Neural progenitor cell (in vitro differentiated cells): ENCODE data around the gene GBGT1. TPM values are rescaled to one million over a fixed set of nuclear protein-coding genes. Genes with fewer than 3 reads are reported as not detected.

Source experiments
- DNase-seq: peaks from one replicate; pipeline ENCODE4 v3.0.0-alpha.2; 2016; ENCODE audit warnings: low spot score
- H2AFZ ChIP-seq: fragments of 200-600 bp; sonication (generic); replicated peaks from 2 replicates; pipeline ENCODE4 v1.6.1; 2016; ENCODE audit warnings: antibody characterized with exemption
- H3F3A ChIP-seq: fragments of 200-600 bp; sonication (generic); 2 replicates; pipeline ENCODE4 v1.6.1; 2016; ENCODE audit warnings: antibody characterized with exemption, low read depth
- H3K27ac ChIP-seq: fragments of 200-600 bp; sonication (generic); 2 replicates; pipeline ENCODE4 v1.5.1; 2016; ENCODE audit warnings: mild to moderate bottlenecking
- H3K27me3 ChIP-seq: fragments of 200-600 bp; sonication (generic); 2 replicates; pipeline ENCODE4 v1.6.1; 2016; ENCODE audit warnings: mild to moderate bottlenecking, moderate library complexity
- H3K36me3 ChIP-seq: fragments of 200-600 bp; sonication (generic); 2 replicates; pipeline ENCODE4 v1.5.1; 2016
- H3K4me1 ChIP-seq: fragments of 200-600 bp; sonication (generic); 2 replicates; pipeline ENCODE4 v1.6.1; 2016; ENCODE audit warnings: mixed run types
- H3K4me2 ChIP-seq: fragments of 200-600 bp; sonication (generic); 2 replicates; pipeline ENCODE4 v1.6.1; 2016
- H3K4me3 ChIP-seq: fragments of 200-600 bp; sonication (generic); 2 replicates; pipeline ENCODE4 v1.5.1; 2016
- H3K79me2 ChIP-seq: fragments of 200-600 bp; sonication (generic); 2 replicates; pipeline ENCODE4 v1.6.1; 2016; ENCODE audit warnings: low read depth
- H3K9ac ChIP-seq: fragments of 200-600 bp; sonication (generic); 2 replicates; pipeline ENCODE4 v1.6.1; 2016
- H3K9me3 ChIP-seq: fragments of 200-600 bp; sonication (generic); 2 replicates; pipeline ENCODE4 v1.5.1; 2016; ENCODE audit warnings: low read depth
- H4K20me1 ChIP-seq: fragments of 200-600 bp; sonication (generic); 2 replicates; pipeline ENCODE4 v1.6.1; 2016; ENCODE audit warnings: low read depth
- H3K27ac Mint-ChIP-seq: 3 replicates; pipeline ENCODE4 v1.8.0; 2021; ENCODE audit warnings: mixed read lengths
- H3K27me3 Mint-ChIP-seq: 2 replicates; pipeline ENCODE4 v1.8.0; 2022; ENCODE audit warnings: low read depth, mild to moderate bottlenecking, inconsistent platforms, moderate library complexity, mixed read lengths; ENCODE audit not compliant: insufficient read depth
- H3K36me3 Mint-ChIP-seq: 3 replicates; pipeline ENCODE4 v1.8.0; 2021; ENCODE audit warnings: mixed read lengths
- H3K4me1 Mint-ChIP-seq: 3 replicates; pipeline ENCODE4 v1.8.0; 2021; ENCODE audit warnings: mixed read lengths
- H3K4me3 Mint-ChIP-seq: 3 replicates; pipeline ENCODE4 v1.8.0; 2021; ENCODE audit warnings: mild to moderate bottlenecking, moderate library complexity, mixed read lengths
- H3K9me3 Mint-ChIP-seq: 3 replicates; pipeline ENCODE4 v1.8.0; 2020; ENCODE audit warnings: mixed read lengths
- EZH2 ChIP-seq: fragments of 200-600 bp; sonication (generic); IDR thresholded peaks from 2 replicates; pipeline ENCODE4 v1.6.1; 2017; ENCODE audit warnings: antibody characterized with exemption, mild to moderate bottlenecking, moderate library complexity
- EZH2phosphoT487 ChIP-seq: fragments of 200-600 bp; sonication (generic); IDR thresholded peaks from 2 replicates; pipeline ENCODE4 v1.6.1; 2017; ENCODE audit warnings: antibody characterized with exemption
- total RNA-seq: library from RNA; depleted of rRNA; stranded (reverse); fragments of >200 nt; gene quantifications from 2 replicates; pipeline ENCODE4 v1.2.3, GENCODE V29; 2015; ENCODE audit warnings: low replicate concordance
- TF ChIP-seq, protein P1 (sequence below): fragments of 200-600 bp; sonication (generic); IDR thresholded peaks from 2 replicates; pipeline ENCODE4 v1.5.1; 2017; ENCODE audit warnings: antibody characterized with exemption, mild to moderate bottlenecking

The GBGT1 gene
- total RNA-seq, 1 donor from 2014 or later, result 2.0 TPM

DNA sequence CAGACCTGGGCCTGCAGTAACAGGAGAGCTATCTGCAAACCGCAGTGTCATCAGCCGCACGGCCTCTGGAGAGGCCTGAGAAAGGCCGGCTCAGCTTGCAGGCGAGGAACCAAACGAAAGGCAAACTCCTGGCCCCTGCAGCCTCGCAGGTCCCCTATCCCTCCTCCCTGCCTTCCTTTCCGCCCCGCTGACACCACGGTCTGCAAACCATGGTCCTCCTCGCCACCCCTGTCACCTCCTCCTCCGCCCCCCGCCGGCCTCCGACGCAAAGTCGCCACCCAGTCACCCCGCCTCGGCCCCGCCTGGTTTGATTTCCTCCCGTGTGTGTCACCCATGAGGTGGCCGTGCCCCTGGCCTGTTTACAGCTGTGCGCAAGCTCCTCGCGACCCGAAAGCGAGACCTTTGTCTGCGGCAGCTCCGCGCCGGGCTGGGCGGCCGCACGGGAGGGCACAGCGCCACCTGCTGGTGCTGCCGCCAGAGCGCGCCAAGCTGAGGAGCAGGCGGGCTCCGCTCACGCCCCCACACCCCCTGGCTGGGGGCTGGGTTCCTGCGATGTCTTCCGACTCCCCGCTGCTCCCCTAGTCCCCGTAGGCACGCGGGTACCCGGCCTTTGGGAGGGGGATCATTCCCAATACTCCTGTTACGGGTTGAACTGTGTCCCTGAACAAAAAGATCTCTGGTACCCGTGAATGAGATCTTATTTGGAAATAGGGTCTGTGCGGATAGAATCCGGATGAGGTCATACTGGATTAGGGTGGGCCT, 19.4 kb downstream of the GBGT1 start:
- no peaks in the 10 kb centered on the region for H3K36me3 ChIP-seq
- no peak overlapping the region for H3K27ac ChIP-seq
- H3K9me3 Mint-ChIP-seq, result no peaks in the 10 kb centered on the region
- no peaks in the 10 kb centered on the region for H3K9me3 ChIP-seq
- peaks cover 52% of the 10 kb centered on the region for H3K4me1 Mint-ChIP-seq
- peaks cover 10% of the 10 kb centered on the region for H3F3A ChIP-seq
- H2AFZ ChIP-seq, result peak overlapping the region; percentile 64
- no peaks in the 10 kb centered on the region for H3K27me3 ChIP-seq
- TF ChIP-seq, protein P1, sequence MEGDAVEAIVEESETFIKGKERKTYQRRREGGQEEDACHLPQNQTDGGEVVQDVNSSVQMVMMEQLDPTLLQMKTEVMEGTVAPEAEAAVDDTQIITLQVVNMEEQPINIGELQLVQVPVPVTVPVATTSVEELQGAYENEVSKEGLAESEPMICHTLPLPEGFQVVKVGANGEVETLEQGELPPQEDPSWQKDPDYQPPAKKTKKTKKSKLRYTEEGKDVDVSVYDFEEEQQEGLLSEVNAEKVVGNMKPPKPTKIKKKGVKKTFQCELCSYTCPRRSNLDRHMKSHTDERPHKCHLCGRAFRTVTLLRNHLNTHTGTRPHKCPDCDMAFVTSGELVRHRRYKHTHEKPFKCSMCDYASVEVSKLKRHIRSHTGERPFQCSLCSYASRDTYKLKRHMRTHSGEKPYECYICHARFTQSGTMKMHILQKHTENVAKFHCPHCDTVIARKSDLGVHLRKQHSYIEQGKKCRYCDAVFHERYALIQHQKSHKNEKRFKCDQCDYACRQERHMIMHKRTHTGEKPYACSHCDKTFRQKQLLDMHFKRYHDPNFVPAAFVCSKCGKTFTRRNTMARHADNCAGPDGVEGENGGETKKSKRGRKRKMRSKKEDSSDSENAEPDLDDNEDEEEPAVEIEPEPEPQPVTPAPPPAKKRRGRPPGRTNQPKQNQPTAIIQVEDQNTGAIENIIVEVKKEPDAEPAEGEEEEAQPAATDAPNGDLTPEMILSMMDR, result peak; percentile 99
- TF ChIP-seq EZH2phosphoT487, result no peak
- TF ChIP-seq EZH2, result no peak
- H3K27ac Mint-ChIP-seq, result no peak overlapping the region
- peak overlapping the region; percentile 10 for H3K9ac ChIP-seq
- peak; percentile 91 for DNase-seq
- peak overlapping the region; percentile 77 for H3K4me2 ChIP-seq
- peak overlapping the region; percentile 78 for H3K4me3 Mint-ChIP-seq
- peaks cover 79% of the 10 kb centered on the region for H4K20me1 ChIP-seq
- peaks cover 69% of the 10 kb centered on the region for H3K79me2 ChIP-seq
- H3K4me1 ChIP-seq, result peaks cover 9% of the 10 kb centered on the region
- no peaks in the 10 kb centered on the region for H3K36me3 Mint-ChIP-seq
- H3K4me3 ChIP-seq, result peak overlapping the region; percentile 48
- peaks cover 8% of the 10 kb centered on the region for H3K27me3 Mint-ChIP-seq

DNA sequence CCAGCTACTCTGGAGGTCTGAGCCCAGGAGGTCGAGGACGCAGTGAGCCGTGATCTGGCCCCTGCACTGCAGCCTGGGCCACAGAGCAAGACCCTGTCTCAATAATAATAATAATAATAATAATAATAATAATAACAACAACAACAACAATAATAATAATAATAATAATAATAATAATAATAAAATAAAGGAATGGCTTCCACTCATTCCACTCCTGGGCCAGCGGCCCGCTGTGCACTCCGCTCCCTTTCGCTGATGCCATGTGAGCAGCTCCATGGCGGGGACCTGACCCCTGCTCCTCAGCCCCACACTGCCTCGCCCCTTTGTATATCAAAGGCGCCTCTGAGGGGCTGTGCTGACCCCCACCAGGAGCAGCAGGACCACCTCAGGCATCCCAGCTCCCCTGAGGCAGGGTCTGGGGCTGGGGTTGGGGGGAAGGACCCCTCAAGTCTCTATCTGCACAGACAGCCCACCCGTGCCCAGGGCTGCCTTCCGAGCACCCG, 20.0 kb downstream of the GBGT1 start:
- H3K4me2 ChIP-seq, result peak overlapping the region; percentile 77
- H3K27ac Mint-ChIP-seq, result no peak overlapping the region
- H3K9me3 Mint-ChIP-seq, result no peaks in the 10 kb centered on the region
- H3K4me3 Mint-ChIP-seq, result peak overlapping the region; percentile 77
- TF ChIP-seq EZH2 (no peak), EZH2phosphoT487 (no peak)
- TF ChIP-seq, protein P1, result no peak
- H3K4me3 ChIP-seq, result peak overlapping the region; percentile 48
- H3K4me1 Mint-ChIP-seq, result peaks cover 52% of the 10 kb centered on the region
- peak overlapping the region; percentile 10 for H3K9ac ChIP-seq
- no peak overlapping the region for H3K27ac ChIP-seq
- no peaks in the 10 kb centered on the region for H3K36me3 ChIP-seq
- no peaks in the 10 kb centered on the region for H3K36me3 Mint-ChIP-seq
- DNase-seq, result no peak
- H4K20me1 ChIP-seq, result peaks cover 85% of the 10 kb centered on the region
- no peaks in the 10 kb centered on the region for H3K27me3 ChIP-seq
- no peak overlapping the region for H2AFZ ChIP-seq
- peaks cover 10% of the 10 kb centered on the region for H3K27me3 Mint-ChIP-seq
- H3K9me3 ChIP-seq, result no peaks in the 10 kb centered on the region
- H3K79me2 ChIP-seq, result peaks cover 69% of the 10 kb centered on the region
- H3K4me1 ChIP-seq, result peaks cover 9% of the 10 kb centered on the region
- H3F3A ChIP-seq, result peaks cover 9% of the 10 kb centered on the region

DNA sequence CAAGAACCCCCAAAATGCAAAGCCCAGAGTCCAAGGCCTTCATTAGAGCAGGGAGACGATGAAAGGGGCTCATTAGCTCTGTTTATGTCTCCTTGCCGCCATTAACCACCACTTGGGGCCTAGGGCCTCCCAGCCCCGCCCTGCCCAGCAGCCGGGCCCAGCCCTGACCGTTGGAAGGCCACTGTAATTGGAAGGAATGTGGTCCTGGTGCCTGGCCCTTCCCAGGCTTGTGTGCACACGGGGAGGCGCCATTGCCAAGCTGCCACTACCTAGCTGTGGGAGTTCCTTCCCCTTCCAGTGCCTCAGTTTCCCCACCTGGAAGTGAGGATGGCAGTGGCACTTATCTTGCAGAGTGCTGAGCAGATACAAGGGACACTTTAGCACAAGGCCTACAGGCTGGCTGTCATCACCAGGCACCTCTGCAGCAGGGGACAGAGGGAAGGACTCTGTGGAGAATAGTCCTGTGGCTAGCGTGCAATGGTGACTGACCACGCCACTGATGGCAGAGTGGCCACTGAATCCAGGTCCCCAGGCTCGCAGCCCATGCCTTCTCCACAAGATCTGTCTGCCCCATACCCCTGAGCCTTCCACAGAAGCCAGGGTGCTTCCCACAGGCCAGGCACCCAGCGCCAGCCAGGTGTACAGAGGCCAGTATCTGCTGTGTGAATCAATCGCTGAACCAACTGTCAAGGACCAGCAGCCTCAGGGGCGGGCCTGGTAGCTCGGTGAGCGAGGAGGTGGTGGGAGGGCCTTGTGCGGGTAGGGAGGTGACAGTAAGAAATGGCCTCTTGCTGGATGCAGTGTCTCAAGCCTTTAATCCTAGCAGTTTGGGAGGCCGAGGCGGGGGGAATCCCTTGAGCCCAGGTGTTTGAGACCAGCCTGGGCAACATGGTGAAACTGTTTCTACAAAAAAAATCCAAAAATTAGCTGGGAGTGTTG, 20.8 kb downstream of the GBGT1 start:
- H3K4me1 ChIP-seq, result peaks cover 9% of the 10 kb centered on the region
- H3K27me3 ChIP-seq, result no peaks in the 10 kb centered on the region
- H3K9me3 ChIP-seq, result no peaks in the 10 kb centered on the region
- H3K4me3 ChIP-seq, result no peak overlapping the region
- Mint-ChIP-seq H3K4me1 (peaks cover 47% of the 10 kb centered on the region), H3K27me3 (peaks cover 8% of the 10 kb centered on the region), H3K36me3 (no peaks in the 10 kb centered on the region), H3K27ac (no peak overlapping the region), H3K9me3 (no peaks in the 10 kb centered on the region), H3K4me3 (no peak overlapping the region)
- H3F3A ChIP-seq, result peaks cover 4% of the 10 kb centered on the region
- H3K4me2 ChIP-seq, result no peak overlapping the region
- no peak overlapping the region for H3K27ac ChIP-seq
- H4K20me1 ChIP-seq, result peaks cover 92% of the 10 kb centered on the region
- H3K36me3 ChIP-seq, result no peaks in the 10 kb centered on the region
- H3K9ac ChIP-seq, result no peak overlapping the region
- H2AFZ ChIP-seq, result no peak overlapping the region
- no peak for TF ChIP-seq EZH2
- TF ChIP-seq, protein P1, result no peak
- no peak for TF ChIP-seq EZH2phosphoT487
- H3K79me2 ChIP-seq, result peaks cover 64% of the 10 kb centered on the region
- DNase-seq, result no peak
